Measurements from ENCODE around the gene B3GAT1. TPM values are rescaled to one million over a fixed set of nuclear protein-coding genes. Genes with fewer than 3 reads are reported as not detected.

The B3GAT1 gene
- total and polyA plus RNA-seq, 2 experiments from 2014 or later, result 4.8 to 28.3 TPM

DNA sequence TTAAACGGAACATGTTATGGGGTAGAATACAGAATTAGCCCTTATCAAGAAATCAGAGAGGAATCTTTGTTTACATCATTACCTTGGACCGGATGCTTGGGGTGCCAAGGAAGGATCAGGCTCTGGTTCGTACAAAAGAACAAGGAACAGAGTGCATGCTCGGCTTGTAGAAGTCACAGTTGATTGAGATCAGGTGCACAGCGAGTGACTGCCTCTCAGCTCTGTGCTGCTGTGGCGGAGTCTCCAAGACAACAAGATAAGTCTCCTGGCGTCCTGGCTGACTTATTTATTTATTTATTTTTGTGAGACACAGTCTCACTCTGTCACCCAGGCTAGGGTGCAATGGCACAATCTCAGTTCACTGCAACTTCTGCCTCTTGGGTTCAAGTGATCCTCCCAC lies 48.5 kb downstream of the B3GAT1 start (continued):
- TF ChIP-seq ZNF462 (CRISPR knock-in tag; IDR thresholded peaks at IDR 0.05), result no peak
- no peak for TF ChIP-seq POLR2AphosphoS5 (IDR thresholded peaks at IDR 0.05; ENCODE audit: low read depth)
- no peak for TF ChIP-seq CREB1 (CRISPR knock-in tag; IDR thresholded peaks at IDR 0.05; ENCODE audit: low read depth)

DNA sequence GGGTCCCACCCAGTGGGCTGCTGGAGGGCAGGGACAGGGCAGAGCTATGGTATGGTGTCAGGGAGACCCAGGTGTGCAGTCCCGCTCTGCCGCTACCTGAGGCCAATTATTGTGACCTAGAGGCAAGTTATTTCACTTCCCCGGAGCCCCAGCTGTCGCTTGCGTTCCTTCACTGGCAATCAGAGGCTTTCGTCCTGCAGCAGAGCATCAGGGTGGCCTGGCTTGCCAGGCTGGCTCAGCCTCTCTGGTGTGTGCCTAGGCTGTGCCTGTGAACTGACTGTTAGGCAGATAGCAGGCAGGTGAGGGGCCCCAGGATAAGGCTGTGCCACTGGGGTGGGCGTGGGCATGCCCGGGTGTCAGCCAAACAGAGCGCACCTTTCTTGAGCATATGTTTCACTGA lies 48.9 kb downstream of the B3GAT1 start:
- peaks cover 3% of the 10 kb centered on the region; the same call in 2 of the 3 replicates for H3K36me3 Mint-ChIP-seq (ENCODE audit: low read depth)
- H3K27me3 ChIP-seq (ENCODE audit: insufficient read depth), result 0 out of 2 replicates have a peak, but pooled peaks cover 3% of the 10 kb centered on the region
- no peaks in the 10 kb centered on the region for H3K4me1 ChIP-seq (ENCODE audit: insufficient read depth)
- no peaks in the 10 kb centered on the region; the same call in 1 of the 2 replicates for H3F3A ChIP-seq (replicated peaks; ENCODE audit: low read depth)
- H3K27ac Mint-ChIP-seq, result no peak overlapping the region
- H3K27me3 Mint-ChIP-seq (ENCODE audit: insufficient read depth, low read depth, poor library complexity), result peaks cover 11% of the 10 kb centered on the region
- no peaks in the 10 kb centered on the region for H3K9me2 ChIP-seq (ENCODE audit: insufficient read depth)
- no peak overlapping the region for H2AFZ ChIP-seq
- ATAC-seq (no peak), DNase-seq (ENCODE audit: low spot score) (no peak)
- H3K4me1 Mint-ChIP-seq, result peaks cover 9% of the 10 kb centered on the region
- no peaks in the 10 kb centered on the region for H3K36me3 ChIP-seq (ENCODE audit: insufficient read depth)
- H3K79me2 ChIP-seq (replicated peaks; ENCODE audit: insufficient read depth), result no peaks in the 10 kb centered on the region
- no peaks in the 10 kb centered on the region for H4K20me1 ChIP-seq (replicated peaks; ENCODE audit: insufficient read depth)
- no peak overlapping the region for H3K4me3 ChIP-seq
- no peak overlapping the region for H3K27ac ChIP-seq (ENCODE audit: low read depth)
- no peak overlapping the region for H3K4me3 Mint-ChIP-seq
- no peak overlapping the region for H3K4me2 ChIP-seq
- H3K9me3 Mint-ChIP-seq, result 0 out of 3 replicates have a peak, but pooled peaks cover 4% of the 10 kb centered on the region
- TF ChIP-seq, protein P1, sequence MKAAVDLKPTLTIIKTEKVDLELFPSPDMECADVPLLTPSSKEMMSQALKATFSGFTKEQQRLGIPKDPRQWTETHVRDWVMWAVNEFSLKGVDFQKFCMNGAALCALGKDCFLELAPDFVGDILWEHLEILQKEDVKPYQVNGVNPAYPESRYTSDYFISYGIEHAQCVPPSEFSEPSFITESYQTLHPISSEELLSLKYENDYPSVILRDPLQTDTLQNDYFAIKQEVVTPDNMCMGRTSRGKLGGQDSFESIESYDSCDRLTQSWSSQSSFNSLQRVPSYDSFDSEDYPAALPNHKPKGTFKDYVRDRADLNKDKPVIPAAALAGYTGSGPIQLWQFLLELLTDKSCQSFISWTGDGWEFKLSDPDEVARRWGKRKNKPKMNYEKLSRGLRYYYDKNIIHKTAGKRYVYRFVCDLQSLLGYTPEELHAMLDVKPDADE (IDR thresholded peaks at IDR 0.05), result no peak
- TF ChIP-seq EZH2 (IDR thresholded peaks at IDR 0.05; ENCODE audit: low read depth, unreplicated experiment), result no peak
- TF ChIP-seq ZNF114 (CRISPR knock-in tag; IDR thresholded peaks at IDR 0.05), result no peak
- no peak for TF ChIP-seq ZNF331 (CRISPR knock-in tag; IDR thresholded peaks at IDR 0.05; ENCODE audit: low read depth)
- TF ChIP-seq STAT1 (IDR thresholded peaks at IDR 0.05; ENCODE audit: unreplicated experiment), result no peak
- TF ChIP-seq CREB1 (CRISPR knock-in tag; IDR thresholded peaks at IDR 0.05; ENCODE audit: low read depth), result no peak
- TF ChIP-seq, protein P2, sequence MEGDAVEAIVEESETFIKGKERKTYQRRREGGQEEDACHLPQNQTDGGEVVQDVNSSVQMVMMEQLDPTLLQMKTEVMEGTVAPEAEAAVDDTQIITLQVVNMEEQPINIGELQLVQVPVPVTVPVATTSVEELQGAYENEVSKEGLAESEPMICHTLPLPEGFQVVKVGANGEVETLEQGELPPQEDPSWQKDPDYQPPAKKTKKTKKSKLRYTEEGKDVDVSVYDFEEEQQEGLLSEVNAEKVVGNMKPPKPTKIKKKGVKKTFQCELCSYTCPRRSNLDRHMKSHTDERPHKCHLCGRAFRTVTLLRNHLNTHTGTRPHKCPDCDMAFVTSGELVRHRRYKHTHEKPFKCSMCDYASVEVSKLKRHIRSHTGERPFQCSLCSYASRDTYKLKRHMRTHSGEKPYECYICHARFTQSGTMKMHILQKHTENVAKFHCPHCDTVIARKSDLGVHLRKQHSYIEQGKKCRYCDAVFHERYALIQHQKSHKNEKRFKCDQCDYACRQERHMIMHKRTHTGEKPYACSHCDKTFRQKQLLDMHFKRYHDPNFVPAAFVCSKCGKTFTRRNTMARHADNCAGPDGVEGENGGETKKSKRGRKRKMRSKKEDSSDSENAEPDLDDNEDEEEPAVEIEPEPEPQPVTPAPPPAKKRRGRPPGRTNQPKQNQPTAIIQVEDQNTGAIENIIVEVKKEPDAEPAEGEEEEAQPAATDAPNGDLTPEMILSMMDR (conservative IDR thresholded peaks at IDR 0.05; ENCODE audit: low read depth in 2 of 2), result no peak
- TF ChIP-seq, protein P3, sequence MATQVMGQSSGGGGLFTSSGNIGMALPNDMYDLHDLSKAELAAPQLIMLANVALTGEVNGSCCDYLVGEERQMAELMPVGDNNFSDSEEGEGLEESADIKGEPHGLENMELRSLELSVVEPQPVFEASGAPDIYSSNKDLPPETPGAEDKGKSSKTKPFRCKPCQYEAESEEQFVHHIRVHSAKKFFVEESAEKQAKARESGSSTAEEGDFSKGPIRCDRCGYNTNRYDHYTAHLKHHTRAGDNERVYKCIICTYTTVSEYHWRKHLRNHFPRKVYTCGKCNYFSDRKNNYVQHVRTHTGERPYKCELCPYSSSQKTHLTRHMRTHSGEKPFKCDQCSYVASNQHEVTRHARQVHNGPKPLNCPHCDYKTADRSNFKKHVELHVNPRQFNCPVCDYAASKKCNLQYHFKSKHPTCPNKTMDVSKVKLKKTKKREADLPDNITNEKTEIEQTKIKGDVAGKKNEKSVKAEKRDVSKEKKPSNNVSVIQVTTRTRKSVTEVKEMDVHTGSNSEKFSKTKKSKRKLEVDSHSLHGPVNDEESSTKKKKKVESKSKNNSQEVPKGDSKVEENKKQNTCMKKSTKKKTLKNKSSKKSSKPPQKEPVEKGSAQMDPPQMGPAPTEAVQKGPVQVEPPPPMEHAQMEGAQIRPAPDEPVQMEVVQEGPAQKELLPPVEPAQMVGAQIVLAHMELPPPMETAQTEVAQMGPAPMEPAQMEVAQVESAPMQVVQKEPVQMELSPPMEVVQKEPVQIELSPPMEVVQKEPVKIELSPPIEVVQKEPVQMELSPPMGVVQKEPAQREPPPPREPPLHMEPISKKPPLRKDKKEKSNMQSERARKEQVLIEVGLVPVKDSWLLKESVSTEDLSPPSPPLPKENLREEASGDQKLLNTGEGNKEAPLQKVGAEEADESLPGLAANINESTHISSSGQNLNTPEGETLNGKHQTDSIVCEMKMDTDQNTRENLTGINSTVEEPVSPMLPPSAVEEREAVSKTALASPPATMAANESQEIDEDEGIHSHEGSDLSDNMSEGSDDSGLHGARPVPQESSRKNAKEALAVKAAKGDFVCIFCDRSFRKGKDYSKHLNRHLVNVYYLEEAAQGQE (IDR thresholded peaks at IDR 0.05; ENCODE audit: unreplicated experiment), result no peak
- no peak for TF ChIP-seq POLR2AphosphoS5 (IDR thresholded peaks at IDR 0.05; ENCODE audit: low read depth)
- no peak for TF ChIP-seq NANOG (IDR thresholded peaks at IDR 0.05; ENCODE audit: borderline replicate concordance)
